Liver (tissue), 9 donors: ENCODE data around the gene GSK3A. TPM values are rescaled to one million over a fixed set of nuclear protein-coding genes. Genes with fewer than 3 reads are reported as not detected.
A peak's percentile ranks its signal among the peaks of the same experiment; 100 is the strongest.

Experiments used
- DNase-seq: peaks from one replicate; pipeline ENCODE4 v3.0.0-alpha.2; 2017; ENCODE audit warnings: low spot score
- H3K27ac ChIP-seq, 2 donors: one replicate each; pipeline ENCODE4 v1.7.0; 2013; ENCODE audit warnings: inconsistent platforms in 2 of 2, low read length in 2 of 2, control low read depth in 1 of 2, low read depth in 1 of 2, mild to moderate bottlenecking in 1 of 2
- H3K27me3 ChIP-seq, 4 donors: one replicate each; pipeline versions ENCODE4 v1.6.1 to v1.7.0; 2013; ENCODE audit warnings: low read length in 3 of 4, inconsistent platforms in 1 of 4, mild to moderate bottlenecking in 1 of 4, moderate library complexity in 1 of 4; ENCODE audit not compliant: control insufficient read depth in 4 of 4, insufficient read depth in 4 of 4
- H3K36me3 ChIP-seq, 4 donors: one replicate each; pipeline versions ENCODE4 v1.6.1 to v1.7.0; 2013; ENCODE audit warnings: low read length in 3 of 4, mild to moderate bottlenecking in 3 of 4, low read depth in 1 of 4, moderate library complexity in 1 of 4; ENCODE audit not compliant: control insufficient read depth in 4 of 4, insufficient read depth in 3 of 4
- H3K4me1 ChIP-seq, 4 donors: one replicate each; pipeline versions ENCODE4 v1.6.1 to v1.7.0; 2013; ENCODE audit warnings: low read length in 3 of 4, mild to moderate bottlenecking in 3 of 4, moderate library complexity in 1 of 4; ENCODE audit not compliant: control insufficient read depth in 4 of 4, insufficient read depth in 4 of 4
- H3K4me3 ChIP-seq, 3 donors: one replicate each; pipeline versions ENCODE4 v1.6.1 to v1.7.0; 2013; ENCODE audit warnings: low read length in 3 of 3, control low read depth in 1 of 3, low read depth in 1 of 3, mild to moderate bottlenecking in 1 of 3
- H3K9ac ChIP-seq, 2 donors: one replicate each; pipeline ENCODE4 v1.7.0; 2013; ENCODE audit warnings: low read length in 2 of 2, mild to moderate bottlenecking in 2 of 2, moderate library complexity in 2 of 2, control low read depth in 1 of 2, low read depth in 1 of 2
- H3K9me3 ChIP-seq, 4 donors: one replicate each; pipeline versions ENCODE4 v1.6.1 to v1.7.0; 2013; ENCODE audit warnings: low read length in 3 of 4; ENCODE audit not compliant: control insufficient read depth in 4 of 4
- ATF3 ChIP-seq: IDR thresholded peaks from 2 replicates; pipeline ENCODE4 v1.6.1; 2016; ENCODE audit warnings: antibody characterized with exemption
- CTCF ChIP-seq: fragments of 150-350 bp; IDR thresholded peaks from 2 replicates; pipeline ENCODE4 v1.5.1; 2017; ENCODE audit warnings: improper control_type of control experiment, low read depth, low read length; ENCODE audit not compliant: missing input control
- EGR1 ChIP-seq, 2 donors: IDR thresholded peaks; 2 replicates each; pipeline ENCODE4 v1.6.1; 2016 to 2018; ENCODE audit warnings: antibody characterized with exemption in 2 of 2, low read depth in 2 of 2
- FOXA1 ChIP-seq: IDR thresholded peaks from 2 replicates; pipeline ENCODE4 v1.6.1; 2016; ENCODE audit warnings: antibody characterized with exemption
- HNF4A ChIP-seq, 2 donors: conservative IDR thresholded peaks; 2 replicates each; pipeline ENCODE4 v1.6.1; 2016; ENCODE audit warnings: antibody characterized with exemption in 2 of 2, mild to moderate bottlenecking in 2 of 2
- HNF4G ChIP-seq: IDR thresholded peaks from 2 replicates; pipeline ENCODE4 v1.6.1; 2016; ENCODE audit warnings: antibody characterized with exemption
- JUND ChIP-seq, 2 donors: IDR thresholded peaks; 2 replicates each; pipeline ENCODE4 v1.6.1; 2016; ENCODE audit warnings: antibody characterized with exemption in 2 of 2
- MAX ChIP-seq: IDR thresholded peaks from 2 replicates; pipeline ENCODE4 v1.6.1; 2016; ENCODE audit warnings: antibody characterized with exemption
- NR2F2 ChIP-seq: IDR thresholded peaks from 2 replicates; pipeline ENCODE4 v1.6.1; 2016; ENCODE audit warnings: antibody characterized with exemption
- RAD21 ChIP-seq, 2 donors: IDR thresholded peaks; 2 replicates each; pipeline ENCODE4 v1.6.1; 2016; ENCODE audit warnings: antibody characterized with exemption in 2 of 2, mild to moderate bottlenecking in 2 of 2
- REST ChIP-seq: IDR thresholded peaks from 2 replicates; pipeline ENCODE4 v1.6.1; 2016; ENCODE audit warnings: antibody characterized with exemption, mild to moderate bottlenecking
- RXRA ChIP-seq, 2 donors: IDR thresholded peaks; 2 replicates each; pipeline ENCODE4 v1.6.1; 2017 to 2018; ENCODE audit warnings: antibody characterized with exemption in 2 of 2, mild to moderate bottlenecking in 1 of 2
- SP1 ChIP-seq: IDR thresholded peaks from 2 replicates; pipeline ENCODE4 v1.6.1; 2018; ENCODE audit warnings: antibody characterized with exemption, mild to moderate bottlenecking
- TAF1 ChIP-seq: conservative IDR thresholded peaks from 2 replicates; pipeline ENCODE4 v1.6.1; 2016; ENCODE audit warnings: antibody characterized with exemption, mild to moderate bottlenecking
- YY1 ChIP-seq: IDR thresholded peaks from 2 replicates; pipeline ENCODE4 v1.6.1; 2016; ENCODE audit warnings: antibody characterized with exemption, mild to moderate bottlenecking
- ZBTB33 ChIP-seq: IDR thresholded peaks from 2 replicates; pipeline ENCODE4 v1.6.1; 2016; ENCODE audit warnings: antibody characterized with exemption
- WGBS: extraction: QIAGEN DNeasy Blood & Tissue Kit; methylation state at CpG from one replicate; pipeline ENCODE4 v1.1.7; 2013; 5-methylcytosine and 5-hydroxymethylcytosine counted together
- polyA plus RNA-seq, 2 donors: library from polyadenylated mRNA; stranded (reverse) in 1 of 2; unstranded in 1 of 2; fragments of 200-250 nt in 1 of 2; fragments of >200 nt in 1 of 2; fragmentation: Nextera tagmentation in 1 of 2; extraction: Ambion mirVana in 1 of 2; gene quantifications; one replicate each; pipeline versions ENCODE4 v1.2.1 to v1.2.3, GENCODE V29; 2013 to 2015
- total RNA-seq, 2 donors: library from RNA; depleted of rRNA; stranded (reverse); fragments of >200 nt; gene quantifications; one replicate each; pipeline ENCODE4 v1.2.3, GENCODE V29; 2014
- donor health status: healthy.
- donor health status: healthy.
- donor health status: healthy.
- donor health status: healthy.
- donor health status: healthy.

The GSK3A gene
- total and polyA plus RNA-seq, 4 donors: 5.9 to 23.1 (median 13.0) TPM

- DNase-seq: no peak
- TF ChIP-seq ATF3 (no peak), MAX (no peak), RXRA (IDR thresholded peaks at IDR 0.05) (peak; percentile 2 to 15), YY1 (peak; percentile 51), REST (no peak)
- Histone ChIP-seq H3K4me3 (peak overlapping the region; percentile 69 to 90 (median 78)), H3K4me1 (peaks cover 6 to 35% (median 21%) of the 10 kb centered on the region in 4 donors), H3K27me3 (no peaks in the 10 kb centered on the region), H3K9ac (peak overlapping the region; percentile 88 to 99), H3K9me3 (no peaks in the 10 kb centered on the region), H3K36me3 (peaks cover 5 to 21% (median 10%) of the 10 kb centered on the region in 4 donors), H3K27ac (peak overlapping the region; percentile 81 to 91)
- 4% methylated on average over 18 of the region's 18 CpGs for WGBS
These were observed 28.1 kb upstream of the GSK3A start for GRCh38 chr19:42270346-42271044.

- no peak for TF ChIP-seq JUND (IDR thresholded peaks at IDR 0.05)
- TF ChIP-seq SP1: no peak
- TF ChIP-seq RAD21 (IDR thresholded peaks at IDR 0.05): no peak
- DNase-seq: no peak
- H3K4me3 ChIP-seq: peak overlapping the region; percentile 69 to 90 (median 78)
- peak overlapping the region; percentile 81 to 91 for H3K27ac ChIP-seq
- peaks cover 4 to 20% (median 10%) of the 10 kb centered on the region in 4 donors for H3K36me3 ChIP-seq
- no peaks in the 10 kb centered on the region for H3K27me3 ChIP-seq
- 32% methylated on average over 10 of the region's 10 CpGs for WGBS
- H3K9ac ChIP-seq: peak overlapping the region; percentile 88 to 99
- H3K9me3 ChIP-seq: no peaks in the 10 kb centered on the region
- peaks cover 6 to 28% (median 18%) of the 10 kb centered on the region in 4 donors for H3K4me1 ChIP-seq
These were observed 27.3 kb upstream of the GSK3A start for GRCh38 chr19:42269478-42270345.

- Histone ChIP-seq H3K9me3 (no peaks in the 10 kb centered on the region), H3K27ac (peak within 1 kb of the TSS; percentile 96 to 99), H3K9ac (peak within 1 kb of the TSS; percentile 99 to 100), H3K4me1 (peaks cover 6 to 22% (median 13%) of the 10 kb centered on the region in 4 donors), H3K27me3 (no peaks in the 10 kb centered on the region), H3K4me3 (peak within 1 kb of the TSS; percentile 74 to 90 (median 78)), H3K36me3 (peaks cover 0 to 14% (median 8%) of the 10 kb centered on the region in 4 donors)
- DNase-seq: peak; percentile 99
- under 1% methylated on average over 52 of the region's 52 CpGs for WGBS
- TF ChIP-seq FOXA1: no peak
- no peak for TF ChIP-seq MAX
- TF ChIP-seq HNF4A (conservative IDR thresholded peaks at IDR 0.05): peak; percentile 60 to 76
- TF ChIP-seq NR2F2: peak; percentile 9
- TF ChIP-seq JUND (IDR thresholded peaks at IDR 0.05): no peak
- TF ChIP-seq ZBTB33: no peak
- no peak for TF ChIP-seq EGR1 (IDR thresholded peaks at IDR 0.05; ENCODE audit: low read depth in 2 of 2)
- TF ChIP-seq TAF1: peak; percentile 88
- TF ChIP-seq CTCF: no peak
- TF ChIP-seq RAD21 (IDR thresholded peaks at IDR 0.05): no peak
- no peak for TF ChIP-seq RXRA (IDR thresholded peaks at IDR 0.05)
- TF ChIP-seq HNF4G: no peak
These were observed 26.5 kb upstream of the GSK3A start, which contains the start of gene CIC for GRCh38 chr19:42268704-42269477. TSS of gene CIC (plus strand) at chr19:42269252. CDS start at chr19:42271784, 2,532 bp downstream.
